DND-41 (cell line): ENCODE measurements around the gene PSMB9.
A peak's percentile ranks its signal among the peaks of the same experiment; 100 is the strongest.

ENCODE experiments used
- ATAC-seq: fragments of 200-7000 bp; cut with Tn5 transposase; 3 replicates; pipeline ENCODE4 v1.9.1; 2021; ENCODE audit warnings: low read depth; ENCODE audit not compliant: insufficient read depth
- DNase-seq: peaks from one replicate; pipeline ENCODE4 v3.0.0-alpha.2; 2020
- H2AFZ ChIP-seq: 2 replicates; pipeline ENCODE4 v1.6.0; 2012; ENCODE audit warnings: low read depth, low read length
- H3K27ac ChIP-seq: 2 replicates; pipeline ENCODE4 v1.5.1; 2012; ENCODE audit warnings: low read length, inconsistent platforms
- H3K27me3 ChIP-seq: fragments of 200-600 bp; sonication (generic); 2 replicates; pipeline ENCODE4 v1.6.0; 2012; ENCODE audit warnings: low read length, mild to moderate bottlenecking, inconsistent platforms; ENCODE audit not compliant: insufficient read depth, poor library complexity
- H3K36me3 ChIP-seq: 2 replicates; pipeline ENCODE4 v1.5.1; 2012; ENCODE audit warnings: low read length, inconsistent platforms; ENCODE audit not compliant: insufficient read depth
- H3K4me1 ChIP-seq: 2 replicates; pipeline ENCODE4 v1.5.1; 2012; ENCODE audit warnings: mild to moderate bottlenecking, low read length; ENCODE audit not compliant: insufficient read depth
- H3K4me2 ChIP-seq: 2 replicates; pipeline ENCODE4 v1.6.0; 2012; ENCODE audit warnings: mild to moderate bottlenecking, moderate library complexity, low read length, inconsistent platforms; ENCODE audit not compliant: insufficient read depth
- H3K4me3 ChIP-seq, 2 experiments: fragments of 200-600 bp in 1 of 2; shearing (Covaris generic) in 1 of 2; 2 replicates each; pipeline ENCODE4 v1.5.1; 2012 to 2016; ENCODE audit warnings: inconsistent platforms in 2 of 2, low read length in 2 of 2, mild to moderate bottlenecking in 2 of 2, low read depth in 1 of 2, moderate library complexity in 1 of 2
- H3K79me2 ChIP-seq: 2 replicates; pipeline ENCODE4 v1.6.0; 2012; ENCODE audit warnings: low read length, inconsistent platforms; ENCODE audit not compliant: insufficient read depth
- H3K9ac ChIP-seq: 2 replicates; pipeline ENCODE4 v1.6.0; 2012; ENCODE audit warnings: low read depth, mild to moderate bottlenecking, inconsistent platforms, low read length, moderate library complexity
- H3K9me3 ChIP-seq: 2 replicates; pipeline ENCODE4 v1.5.1; 2012; ENCODE audit warnings: low read length, moderate library complexity, mild to moderate bottlenecking, inconsistent platforms; ENCODE audit not compliant: insufficient read depth, severe bottlenecking
- H4K20me1 ChIP-seq: 2 replicates; pipeline ENCODE4 v1.6.0; 2012; ENCODE audit warnings: low read length; ENCODE audit not compliant: insufficient read depth
- EZH2 ChIP-seq: IDR thresholded peaks from 3 replicates; pipeline ENCODE4 v1.6.1; 2012; ENCODE audit warnings: borderline replicate concordance, low read depth, mild to moderate bottlenecking, moderate library complexity, low read length, inconsistent platforms; ENCODE audit not compliant: severe bottlenecking
- TF ChIP-seq, protein P1 (sequence below): IDR thresholded peaks from 2 replicates; pipeline ENCODE4 v1.5.1; 2012; ENCODE audit warnings: borderline replicate concordance, low read length, moderate library complexity, mild to moderate bottlenecking; ENCODE audit not compliant: poor library complexity, severe bottlenecking; ENCODE audit errors: extremely low read depth

Gene PSMB9

DNA sequence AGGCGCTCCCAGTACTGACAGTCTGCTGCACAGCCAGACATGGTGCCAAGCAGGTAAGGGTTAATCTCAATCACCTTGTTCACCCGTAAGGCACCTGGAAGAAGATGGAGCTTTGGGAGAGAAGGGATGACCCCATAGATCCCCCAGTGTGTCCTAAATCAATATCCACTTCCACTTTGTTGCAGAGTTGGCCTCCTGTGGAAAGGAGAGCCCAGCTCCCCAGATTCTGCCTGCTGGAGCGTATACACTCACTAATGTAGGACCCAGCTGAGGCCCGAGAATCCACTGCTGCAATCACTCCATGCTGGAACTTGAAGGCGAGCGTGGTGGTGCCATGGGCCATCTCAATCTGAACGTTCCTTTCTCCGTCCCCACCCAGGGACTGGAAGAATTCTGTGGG is 11.3 kb upstream of the PSMB9 start:
- peak overlapping the region; percentile 92 for H3K9ac ChIP-seq
- peak overlapping the region; percentile 99 for H3K27ac ChIP-seq

GRCh38 chr6:32843331-32843978 is 10.5 kb upstream of the PSMB9 start:
- H2AFZ ChIP-seq: peak overlapping the region; percentile 90
- H3K27ac ChIP-seq: peak overlapping the region; percentile 99
- no peaks in the 10 kb centered on the region for H3K27me3 ChIP-seq
- peak overlapping the region; percentile 81 to 94 for H3K4me3 ChIP-seq
- H3K79me2 ChIP-seq: peaks cover 27% of the 10 kb centered on the region
- peaks cover 56% of the 10 kb centered on the region for H3K4me1 ChIP-seq
- H3K9ac ChIP-seq: peak overlapping the region; percentile 92
- peak overlapping the region; percentile 79 for H3K4me2 ChIP-seq
- H3K36me3 ChIP-seq: peaks cover 51% of the 10 kb centered on the region
- no peaks in the 10 kb centered on the region for H3K9me3 ChIP-seq
- ATAC-seq (peak; percentile 1; the same call in 1 of the 3 replicates), DNase-seq (no peak)
- TF ChIP-seq, protein P1, sequence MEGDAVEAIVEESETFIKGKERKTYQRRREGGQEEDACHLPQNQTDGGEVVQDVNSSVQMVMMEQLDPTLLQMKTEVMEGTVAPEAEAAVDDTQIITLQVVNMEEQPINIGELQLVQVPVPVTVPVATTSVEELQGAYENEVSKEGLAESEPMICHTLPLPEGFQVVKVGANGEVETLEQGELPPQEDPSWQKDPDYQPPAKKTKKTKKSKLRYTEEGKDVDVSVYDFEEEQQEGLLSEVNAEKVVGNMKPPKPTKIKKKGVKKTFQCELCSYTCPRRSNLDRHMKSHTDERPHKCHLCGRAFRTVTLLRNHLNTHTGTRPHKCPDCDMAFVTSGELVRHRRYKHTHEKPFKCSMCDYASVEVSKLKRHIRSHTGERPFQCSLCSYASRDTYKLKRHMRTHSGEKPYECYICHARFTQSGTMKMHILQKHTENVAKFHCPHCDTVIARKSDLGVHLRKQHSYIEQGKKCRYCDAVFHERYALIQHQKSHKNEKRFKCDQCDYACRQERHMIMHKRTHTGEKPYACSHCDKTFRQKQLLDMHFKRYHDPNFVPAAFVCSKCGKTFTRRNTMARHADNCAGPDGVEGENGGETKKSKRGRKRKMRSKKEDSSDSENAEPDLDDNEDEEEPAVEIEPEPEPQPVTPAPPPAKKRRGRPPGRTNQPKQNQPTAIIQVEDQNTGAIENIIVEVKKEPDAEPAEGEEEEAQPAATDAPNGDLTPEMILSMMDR: no peak
- TF ChIP-seq EZH2: no peak
- H4K20me1 ChIP-seq: no peaks in the 10 kb centered on the region

More for the DNA sequence above, 11.3 kb upstream of the PSMB9 start:
- ATAC-seq (no peak), DNase-seq (no peak)
- no peaks in the 10 kb centered on the region for H4K20me1 ChIP-seq
- H3K4me2 ChIP-seq: peak overlapping the region; percentile 79
- H3K36me3 ChIP-seq: peaks cover 43% of the 10 kb centered on the region
- no peak overlapping the region for H2AFZ ChIP-seq
- no peaks in the 10 kb centered on the region for H3K9me3 ChIP-seq
- peaks cover 60% of the 10 kb centered on the region for H3K4me1 ChIP-seq
- H3K4me3 ChIP-seq: peak overlapping the region in 1 of 2 experiments; percentile 94; a peak in 3 of 4 replicates
- no peak for TF ChIP-seq EZH2
- TF ChIP-seq, protein P1: no peak
- H3K79me2 ChIP-seq: peaks cover 32% of the 10 kb centered on the region
- H3K27me3 ChIP-seq: no peaks in the 10 kb centered on the region

DNA sequence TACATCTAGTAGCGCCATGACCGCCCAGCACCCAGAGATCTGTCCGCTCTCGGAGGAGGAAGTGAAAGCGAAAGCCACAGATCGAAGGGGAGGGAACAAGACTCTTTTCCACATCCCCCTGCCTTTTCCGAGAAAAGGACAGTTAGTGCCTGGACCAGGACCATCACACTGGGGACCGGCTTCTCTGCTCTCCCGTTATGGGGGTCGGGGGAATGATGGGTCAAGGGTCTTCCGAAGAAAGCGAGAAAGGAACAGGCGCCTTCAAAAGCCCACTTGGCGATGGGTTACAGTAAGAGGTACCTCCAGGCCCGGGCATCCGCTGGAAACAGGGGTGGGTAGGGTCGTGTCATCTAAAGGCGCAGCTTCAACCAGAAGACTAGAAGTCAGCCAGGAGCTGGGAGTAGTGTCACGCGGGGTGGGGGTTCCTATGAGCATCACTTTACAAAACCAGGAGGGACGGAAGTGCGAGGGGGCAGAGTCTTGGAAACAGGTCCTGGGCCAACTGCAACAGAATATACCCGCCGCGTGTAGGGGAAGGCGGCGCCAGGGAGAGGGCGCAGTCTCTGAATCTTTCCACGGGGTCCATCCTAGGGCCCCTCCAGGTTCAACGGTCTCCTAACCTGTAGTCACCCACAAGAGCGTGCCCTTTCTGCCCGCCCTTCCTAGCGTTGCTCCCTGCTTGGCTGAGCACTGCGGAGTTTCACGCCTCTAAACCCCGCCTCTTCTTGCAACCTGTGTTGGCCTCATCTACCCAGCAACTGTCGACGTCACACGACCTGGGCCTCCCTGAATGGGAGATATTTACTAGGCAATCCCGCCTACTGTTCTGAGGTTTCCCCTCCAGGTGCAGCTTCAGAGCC is 9.8 kb upstream of the PSMB9 start, which contains the start of gene PSMB8:
Gene PSMB8, minus strand, starts transcription at position 69 of the 860 bp plus-strand sequence. Its CDS starts 51 bp downstream, at position 18.
- DNase-seq: peak; percentile 97
- H3K36me3 ChIP-seq: peaks cover 56% of the 10 kb centered on the region

More for the DNA sequence above, 9.8 kb upstream of the PSMB9 start, which contains the start of gene PSMB8:
- Histone ChIP-seq H3K4me2 (peak within 1 kb of the TSS; percentile 79), H3K9me3 (no peaks in the 10 kb centered on the region), H3K27me3 (no peaks in the 10 kb centered on the region), H3K9ac (peak within 1 kb of the TSS; percentile 92), H3K4me1 (peaks cover 50% of the 10 kb centered on the region), H3K4me3 (peak within 1 kb of the TSS; percentile 81 to 94), H2AFZ (peak within 1 kb of the TSS; percentile 90), H3K79me2 (peaks cover 27% of the 10 kb centered on the region), H4K20me1 (no peaks in the 10 kb centered on the region), H3K27ac (peak within 1 kb of the TSS; percentile 99)
- peak; percentile 82 for ATAC-seq
- TF ChIP-seq, protein P1: peak; percentile 36
- no peak for TF ChIP-seq EZH2
